ENCODE data around the gene ITGB4. TPM values are rescaled to one million over a fixed set of nuclear protein-coding genes. Genes with fewer than 3 reads are reported as not detected.
A peak's percentile ranks its signal among the peaks of the same experiment; 100 is the strongest.

ITGB4 gene
- total RNA-seq, result 10 to 100 TPM in 5 of 7 donors, 1 to 10 TPM in 2; 6.3 to 55.6 (median 22.5) TPM
- 1 to 10 TPM; 3.3 to 6.0 TPM for polyA plus RNA-seq
- long read RNA-seq, donor 1, partial matches to known transcripts, result 9 of 9 reads
- long read RNA-seq, donor 1, other reads (novel, unspliced or antisense), result 0 of 9 reads
- long read RNA-seq, donor 2, result 0 reads
- long read RNA-seq, donor 3, full-length matches to known transcripts, result 22 of 82 reads
- long read RNA-seq, donor 3, partial matches to known transcripts, result 42 of 82 reads
- long read RNA-seq, donor 3, other reads (novel, unspliced or antisense), result 18 of 82 reads

DNA sequence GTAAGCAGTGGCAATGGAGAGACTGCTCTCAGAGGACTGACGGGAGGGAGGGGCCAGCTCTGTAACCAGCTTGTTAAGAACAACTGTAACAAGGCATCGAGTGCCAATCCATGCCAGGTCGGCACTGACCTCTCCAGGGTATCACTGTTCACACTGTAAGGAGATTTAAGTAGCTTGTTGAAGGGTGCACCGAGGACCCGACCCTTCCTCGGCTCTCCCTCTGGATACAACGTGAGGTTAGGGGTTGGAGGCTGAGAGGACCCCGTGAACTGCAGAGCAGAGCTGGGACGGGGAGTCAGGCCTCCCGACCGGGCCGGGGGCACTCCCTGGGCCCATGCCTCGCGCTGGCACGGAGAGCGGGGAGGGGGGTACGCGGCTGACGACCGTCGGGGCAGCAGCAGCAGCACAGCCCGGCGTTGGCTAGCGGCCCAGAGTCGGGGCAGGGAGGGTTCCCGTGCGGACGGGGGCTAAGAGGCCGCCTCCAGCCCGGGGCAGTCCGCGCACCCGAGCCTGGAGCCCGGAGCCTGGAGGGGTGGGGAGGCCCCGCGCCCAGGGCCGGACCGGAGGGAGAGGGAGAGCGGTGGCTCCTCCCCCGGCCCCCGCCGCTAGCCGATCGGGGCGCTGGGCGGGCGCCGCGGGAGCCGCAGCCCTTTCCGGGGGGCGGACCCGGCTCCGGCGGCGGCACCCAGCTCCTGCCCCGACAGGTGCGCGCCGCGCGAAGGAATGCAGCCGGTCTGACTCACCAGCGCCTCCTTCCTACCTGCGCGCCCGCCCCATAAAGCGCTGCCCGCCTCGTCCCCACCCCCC, at the start of gene ITGB4:
Gene ITGB4, plus strand, starts transcription at position 804 of the 807 bp plus-strand sequence. CDS start 3,245 bp downstream, outside the sequence.
- 1 to 3% (median 3%) methylated on average over 43 to 70 of the region's 70 CpGs for WGBS, 3 donors
- Histone ChIP-seq H3K9me3 (no peaks in the 10 kb centered on the region), H3K27me3 (no peaks in the 10 kb centered on the region), H3K27ac (no peak within 1 kb of the TSS), H3K36me3 (no peaks in the 10 kb centered on the region), H3K4me3 (peak within 1 kb of the TSS; percentile 28), H3K4me1 (ENCODE audit: insufficient read depth) (no peaks in the 10 kb centered on the region)
- peak in 2 of 5 donors; percentile 44 to 51 for DNase-seq
- intact Hi-C loops (cut with DNase I), result no loop called here
- no peak for TF ChIP-seq EP300 (IDR thresholded peaks at IDR 0.05)

DNA sequence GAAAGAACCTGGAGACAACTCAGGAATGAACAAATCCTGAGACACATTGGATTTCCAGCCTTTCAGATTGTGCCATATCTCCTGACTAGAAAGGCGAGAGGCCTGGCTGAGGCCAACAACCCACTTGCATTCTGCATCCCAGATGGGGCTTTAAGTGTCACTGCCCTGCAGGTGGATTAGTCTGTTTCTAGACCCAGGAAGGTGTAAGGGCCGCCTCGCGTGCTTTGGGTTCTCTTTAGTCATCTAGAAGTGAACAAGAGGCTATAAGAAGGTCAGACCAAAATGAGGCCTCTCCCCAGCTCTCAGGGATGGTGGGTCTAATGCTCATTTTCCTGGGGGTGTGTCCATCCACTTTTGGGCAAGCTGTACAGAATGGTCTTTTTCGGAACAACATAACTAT, 49.2 kb upstream of the ITGB4 start:
- Histone ChIP-seq H3K27ac (no peak overlapping the region), H3K9me3 (no peaks in the 10 kb centered on the region), H3K4me1 (ENCODE audit: insufficient read depth) (peaks cover 1% of the 10 kb centered on the region), H3K36me3 (no peaks in the 10 kb centered on the region), H3K27me3 (no peaks in the 10 kb centered on the region), H3K4me3 (no peak overlapping the region)
- DNase-seq, result peak in 1 of 5 donors; percentile 15
- WGBS, 3 donors, result 90 to 94% (median 93%) methylated on average over 5 of the region's 5 CpGs
- TF ChIP-seq POLR2A (IDR thresholded peaks at IDR 0.05) (no peak), EP300 (IDR thresholded peaks at IDR 0.05) (no peak), CTCF (IDR thresholded peaks at IDR 0.05) (no peak)
- intact Hi-C loops (cut with DNase I), result no loop called here

GRCh38 chr17:75673487-75673886, 47.8 kb upstream of the ITGB4 start:
- no peaks in the 10 kb centered on the region for H3K27me3 ChIP-seq
- 68 to 77% (median 74%) methylated on average over 4 of the region's 4 CpGs for WGBS, 3 donors
- H3K27ac ChIP-seq, result no peak overlapping the region
- peak in 1 of 5 donors; percentile 4 for DNase-seq
- H3K4me1 ChIP-seq (ENCODE audit: insufficient read depth), result no peaks in the 10 kb centered on the region
- TF ChIP-seq CTCF (IDR thresholded peaks at IDR 0.05) (no peak), EP300 (IDR thresholded peaks at IDR 0.05) (no peak), POLR2A (IDR thresholded peaks at IDR 0.05) (no peak)
- H3K9me3 ChIP-seq, result no peaks in the 10 kb centered on the region
- H3K36me3 ChIP-seq, result no peaks in the 10 kb centered on the region
- intact Hi-C loops (cut with DNase I), result no loop called here
- H3K4me3 ChIP-seq, result no peak overlapping the region

GRCh38 chr17:75676461-75676860, 44.8 kb upstream of the ITGB4 start:
- Histone ChIP-seq H3K36me3 (no peaks in the 10 kb centered on the region), H3K27me3 (no peaks in the 10 kb centered on the region), H3K4me3 (no peak overlapping the region), H3K27ac (no peak overlapping the region), H3K9me3 (no peaks in the 10 kb centered on the region), H3K4me1 (ENCODE audit: insufficient read depth) (no peaks in the 10 kb centered on the region)
- intact Hi-C loops (cut with DNase I), result loop anchor here in 1 of 4 donors (5.0 kb wide), 1 partner anchor 61 kb away; no protein-coding TSS in a partner anchor
- 67 to 71% (median 68%) methylated on average over 3 of the region's 3 CpGs for WGBS, 3 donors
- no peak for DNase-seq
- TF ChIP-seq EP300 (IDR thresholded peaks at IDR 0.05) (no peak), CTCF (IDR thresholded peaks at IDR 0.05) (no peak), POLR2A (IDR thresholded peaks at IDR 0.05) (no peak)

All from ovary (tissue), 10 donors.